T follicular helper cell (primary cell): ENCODE measurements around the gene CYRIA.

ENCODE experiments used
- DNase-seq: peaks from one replicate; pipeline ENCODE4 v3.0.0-alpha.2; 2020; ENCODE audit warnings: low read depth
- total RNA-seq, 2 experiments: gene quantifications; one replicate each; lab custom pipeline; 2026; lab: John Stamatoyannopoulos, UW

The CYRIA gene
- 0 to 0.30 reads per million in 2 experiments for total RNA-seq

DNA sequence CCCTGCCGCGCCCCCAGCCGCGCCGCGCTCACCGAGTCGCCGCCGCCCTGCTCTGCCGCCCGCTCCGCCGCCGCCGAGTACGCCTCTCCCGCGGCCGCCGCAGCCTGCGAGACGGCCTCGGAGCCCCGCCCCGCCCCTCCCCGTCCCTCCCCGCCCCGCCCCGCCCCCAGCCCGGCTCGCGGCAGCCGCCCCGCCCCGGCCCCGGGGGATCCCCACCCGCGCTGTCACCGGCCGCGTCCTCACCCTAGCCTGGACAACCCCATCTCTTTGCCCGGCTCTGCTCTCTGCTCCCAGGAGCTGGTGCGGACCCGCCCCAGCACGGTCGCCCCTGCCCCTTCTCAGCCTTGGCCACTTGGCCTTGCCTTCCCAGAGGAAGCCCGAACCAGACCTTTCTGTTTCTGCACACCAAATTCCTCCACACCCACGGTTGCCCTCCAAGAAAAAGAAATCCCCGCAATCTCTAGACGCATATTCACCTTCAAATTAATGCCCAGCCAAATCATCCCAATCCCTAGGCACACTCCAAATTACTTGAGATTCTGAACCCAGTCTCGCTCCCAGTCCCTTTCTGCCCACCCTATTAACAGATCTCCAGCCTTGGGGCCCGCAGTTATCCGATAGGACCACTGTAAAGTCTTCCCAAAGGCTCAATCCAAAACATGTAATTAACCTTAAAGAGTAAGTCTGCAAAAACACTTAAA lies at the start of gene CYRIA:
Gene CYRIA (minus strand): TSS at position 87 of the 701 bp plus-strand sequence. CDS start 77,715 bp downstream, outside the sequence.
- DNase-seq, result peak; percentile 16

- no peak for DNase-seq
Observed at GRCh38 chr2:16713011-16713423, 47.4 kb upstream of the CYRIA start.

DNA sequence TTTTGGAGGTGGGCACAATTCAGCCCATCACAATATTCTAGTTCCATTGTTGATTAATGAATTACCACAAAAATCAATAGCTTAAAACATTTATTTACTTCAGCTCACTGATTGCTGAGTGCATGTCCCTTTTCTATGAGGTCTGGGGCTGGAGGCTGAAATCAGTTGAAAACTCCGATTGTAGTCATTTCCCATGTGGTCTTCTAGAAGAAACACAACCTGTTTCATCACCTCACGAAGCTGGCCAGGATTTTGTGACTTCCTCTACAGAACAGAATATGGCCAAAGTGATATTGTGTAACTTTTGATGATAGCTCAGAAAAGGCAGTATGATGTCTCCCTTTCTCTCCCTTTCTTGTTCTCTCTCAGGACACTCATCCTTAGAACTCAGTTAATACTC lies 44.1 kb upstream of the CYRIA start:
- DNase-seq, result no peak

DNA sequence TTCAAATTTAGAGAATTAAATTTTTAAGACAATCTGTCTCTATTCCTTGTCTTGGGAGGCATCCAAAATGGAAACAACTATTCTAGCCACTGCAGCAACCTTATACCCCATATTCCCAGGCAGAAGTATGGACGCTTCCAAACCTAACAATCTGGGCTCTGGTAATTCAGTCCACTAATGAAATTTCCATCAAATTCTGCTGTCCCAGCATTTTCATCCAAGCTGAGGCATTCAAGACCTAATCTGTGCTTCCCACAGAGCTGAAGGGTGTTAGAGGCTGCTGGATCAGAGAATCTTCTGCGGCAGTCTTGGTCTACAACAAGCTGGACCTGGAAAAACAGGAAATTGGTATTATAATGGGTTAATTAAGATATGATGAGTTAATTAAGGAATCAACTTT lies 42.5 kb upstream of the CYRIA start:
- no peak for DNase-seq

- DNase-seq, result no peak
Observed at GRCh38 chr2:16707014-16707623, 41.5 kb upstream of the CYRIA start.

- no peak for DNase-seq
Observed at GRCh38 chr2:16700551-16701259, 35.1 kb upstream of the CYRIA start.

DNA sequence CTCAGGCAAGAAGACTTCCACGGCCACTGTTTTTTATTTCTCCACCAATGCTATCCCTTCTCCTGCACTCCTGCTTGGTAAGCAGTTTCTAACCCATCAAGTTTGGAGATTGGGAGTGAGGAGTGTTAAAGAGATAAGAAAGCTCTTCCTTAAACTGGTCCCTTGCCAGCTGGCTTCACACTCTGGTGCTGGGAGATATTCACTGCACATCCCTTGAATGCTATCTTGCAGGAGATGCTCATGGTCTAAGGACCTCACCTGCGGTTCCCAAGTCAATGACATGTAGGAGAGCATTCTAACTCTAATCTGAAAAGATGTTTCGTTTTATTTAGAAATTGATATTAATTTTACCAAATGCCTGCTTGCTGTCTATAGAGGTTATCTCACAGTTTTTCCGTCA lies 28.2 kb upstream of the CYRIA start:
- no peak for DNase-seq

DNA sequence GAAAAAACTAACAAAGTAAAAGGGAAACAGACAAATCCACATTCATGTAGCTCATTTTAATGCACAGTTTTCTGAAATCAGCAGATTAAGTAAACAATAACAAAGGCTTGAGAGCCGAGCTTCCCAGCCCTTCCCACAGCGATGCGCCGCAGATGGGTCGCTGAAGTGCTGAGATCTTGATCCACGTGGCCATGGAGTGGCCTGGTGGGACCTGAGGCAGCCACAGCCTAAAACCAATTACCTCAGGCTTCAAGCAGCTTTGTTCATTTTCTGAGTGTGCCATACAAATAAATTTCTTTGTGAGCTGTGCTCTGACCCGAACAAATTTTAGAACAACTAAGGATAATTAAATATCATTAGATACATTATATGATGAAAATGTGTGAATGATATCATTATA lies 25.6 kb upstream of the CYRIA start:
- DNase-seq, result no peak

DNA sequence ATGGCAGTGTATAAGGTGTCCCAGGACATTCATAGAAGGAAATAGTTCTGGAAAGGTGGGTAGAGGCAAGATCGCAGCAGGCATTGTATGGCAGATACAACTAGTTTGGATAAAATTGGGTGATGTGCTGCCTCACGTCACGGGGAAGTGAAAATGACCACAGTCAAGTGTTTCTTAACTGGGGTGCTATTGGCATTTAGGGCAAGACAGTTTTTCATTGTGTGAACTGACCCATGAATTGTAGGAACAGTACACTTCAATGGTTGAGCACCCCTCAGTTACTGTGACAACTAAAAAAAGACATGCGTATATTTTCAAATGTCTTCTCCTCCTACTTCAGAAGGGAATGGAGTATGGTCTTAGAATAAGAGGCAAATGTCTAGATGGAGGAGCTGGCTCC lies 22.3 kb upstream of the CYRIA start:
- no peak for DNase-seq

- DNase-seq, result no peak
Observed at GRCh38 chr2:16687222-16687621, 21.6 kb upstream of the CYRIA start.

GRCh38 chr2:16686641-16687040 lies 21.0 kb upstream of the CYRIA start:
- no peak for DNase-seq

GRCh38 chr2:16685340-16685715 lies 19.7 kb upstream of the CYRIA start:
- DNase-seq, result no peak

DNA sequence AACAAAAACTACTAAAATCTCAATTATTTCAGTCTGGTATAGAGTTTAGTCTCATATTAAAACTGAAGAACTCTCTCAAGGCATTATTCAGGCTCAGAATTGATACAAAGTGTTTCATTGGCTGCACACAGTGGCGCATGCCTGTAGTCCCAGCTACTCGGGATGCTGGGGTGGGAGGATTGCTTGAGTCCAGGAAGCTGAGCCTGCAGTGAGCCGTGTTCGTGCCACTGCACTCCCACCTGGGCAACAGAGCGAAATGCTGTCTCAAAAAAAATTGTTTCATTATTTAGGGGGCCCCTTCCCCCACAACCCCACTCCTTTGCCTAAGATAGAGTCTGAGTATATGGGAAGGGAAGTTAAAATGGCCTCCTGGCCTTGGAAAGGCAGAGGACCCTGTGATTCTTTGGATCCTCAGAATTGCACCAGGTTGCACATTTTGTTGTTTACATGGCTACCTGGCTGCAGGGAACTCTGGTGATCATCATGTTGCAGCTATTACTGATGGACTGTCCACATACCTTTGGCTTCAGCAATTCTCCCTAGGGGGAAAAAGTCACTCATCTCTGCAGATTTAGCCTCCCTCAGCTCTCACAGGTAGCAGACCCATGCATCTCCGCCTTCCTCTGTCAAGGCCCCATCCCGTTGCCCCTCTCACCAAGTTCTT lies 19.2 kb upstream of the CYRIA start:
- DNase-seq, result no peak

GRCh38 chr2:16683576-16683975 lies 17.9 kb upstream of the CYRIA start:
- DNase-seq, result no peak

GRCh38 chr2:16682431-16683118 lies 16.9 kb upstream of the CYRIA start:
- no peak for DNase-seq

- no peak for DNase-seq
Observed at GRCh38 chr2:16680781-16681180, 15.1 kb upstream of the CYRIA start.

DNA sequence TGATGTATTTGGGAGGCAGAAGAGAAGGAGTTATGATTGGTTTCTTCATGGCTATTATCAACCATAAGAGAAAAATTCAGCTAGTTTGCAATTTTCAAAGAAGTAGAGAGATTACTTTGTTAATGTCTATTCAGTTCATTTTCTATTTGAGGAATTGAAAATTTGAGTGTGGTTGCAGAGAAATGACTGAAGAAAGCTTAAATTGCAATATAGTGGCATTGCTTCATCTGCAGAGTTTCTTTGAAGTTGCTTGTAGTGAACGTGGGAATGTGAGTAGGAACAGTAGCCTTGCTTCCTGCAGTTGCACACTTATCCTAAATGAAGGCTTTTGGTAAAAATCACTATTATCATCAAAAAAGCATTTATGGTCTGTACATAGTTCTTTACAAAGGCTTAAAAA lies 14.7 kb upstream of the CYRIA start:
- DNase-seq, result no peak

- DNase-seq, result no peak
Observed at GRCh38 chr2:16678964-16679363, 13.3 kb upstream of the CYRIA start.

- no peak for DNase-seq
Observed at GRCh38 chr2:16677875-16678274, 12.2 kb upstream of the CYRIA start.

GRCh38 chr2:16675781-16676180 lies 10.1 kb upstream of the CYRIA start:
- no peak for DNase-seq

- no peak for DNase-seq
Observed at GRCh38 chr2:16674154-16674553, 8.5 kb upstream of the CYRIA start.

- no peak for DNase-seq
Observed at GRCh38 chr2:16671760-16672159, 6.1 kb upstream of the CYRIA start.
